GM21737 (cell line): ENCODE results near the gene MGMT.

ENCODE experiments used
- ATAC-seq: cut with Tn5 transposase; IDR thresholded peaks from one replicate; pipeline ENCODE4 v1.9.1; 2021; ENCODE audit warnings: mild to moderate bottlenecking, moderate library complexity; ENCODE audit not compliant: unreplicated experiment

MGMT gene

DNA sequence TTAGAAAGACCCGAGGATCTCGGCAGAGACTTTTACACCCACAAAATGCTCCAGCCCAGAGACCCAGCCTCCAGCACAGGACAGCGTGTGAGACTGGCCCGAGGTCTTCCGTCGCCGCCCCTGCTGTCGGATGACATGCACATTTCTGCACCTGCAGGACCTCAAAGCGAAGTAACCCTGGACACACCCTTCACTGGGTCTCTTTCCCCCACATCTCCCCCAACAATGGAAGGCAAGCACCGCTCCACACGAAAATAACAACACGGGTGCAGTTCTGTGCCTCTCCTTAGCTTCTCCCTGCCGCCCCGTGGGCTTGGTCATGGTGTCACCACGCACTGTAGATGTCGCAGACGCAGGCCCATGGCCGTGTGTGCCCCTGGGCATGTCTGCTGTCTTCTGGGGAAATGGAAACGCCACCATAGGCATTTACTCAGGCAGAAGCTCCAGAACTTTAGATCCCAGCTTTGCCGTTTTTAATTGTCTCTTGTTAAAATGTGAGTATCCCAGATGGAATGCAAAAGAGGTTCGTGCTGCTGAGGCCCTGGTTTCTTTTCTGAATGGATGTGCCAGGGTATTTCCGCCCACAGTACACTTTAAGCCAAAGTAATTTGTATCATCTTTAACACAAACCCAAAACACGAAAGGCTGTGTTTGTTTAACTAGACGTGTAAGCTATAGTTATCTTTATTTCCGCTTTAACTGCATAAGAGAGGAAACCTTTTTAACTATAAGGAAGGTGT lies 237.9 kb downstream of the MGMT start:
- no peak for ATAC-seq

DNA sequence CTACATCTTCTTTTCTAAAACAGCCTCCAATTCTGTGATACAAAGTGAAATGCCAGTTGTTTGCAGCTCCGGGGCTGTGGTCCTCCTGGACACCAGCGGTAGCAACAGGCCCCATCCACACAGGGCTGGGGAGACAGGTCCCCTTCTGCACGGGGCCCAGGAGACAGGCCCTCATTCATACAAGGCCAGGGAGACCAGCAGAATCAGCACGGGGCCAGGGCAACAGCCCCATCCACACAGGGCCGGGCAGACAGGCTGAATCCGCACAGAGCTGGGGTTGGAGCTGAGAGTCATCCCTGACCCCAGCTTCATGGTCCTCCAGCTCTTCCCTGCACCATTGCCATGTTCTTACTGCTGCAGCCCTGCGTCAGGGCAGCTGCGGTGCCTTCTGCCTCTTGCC lies 238.6 kb downstream of the MGMT start:
- ATAC-seq, result no peak

DNA sequence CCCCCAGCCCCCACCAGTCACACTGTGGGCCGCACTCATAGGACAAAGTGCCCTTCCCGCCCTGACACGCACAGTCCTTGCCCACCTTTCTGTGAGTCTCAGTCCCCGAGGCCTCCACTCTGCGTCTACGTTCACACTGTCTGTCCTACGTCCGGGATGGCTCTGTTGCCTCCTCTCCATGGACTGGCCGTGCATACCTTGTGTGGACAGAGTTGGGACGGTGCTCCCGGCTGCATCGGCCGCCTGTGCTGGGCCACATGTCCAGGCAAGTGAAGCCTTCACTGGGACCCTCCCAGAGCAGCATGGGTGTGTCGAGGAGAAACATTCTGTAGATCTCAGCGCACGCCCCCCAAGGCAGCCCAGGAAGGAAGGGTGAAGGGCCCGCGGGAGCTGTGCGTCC lies 239.0 kb downstream of the MGMT start:
- ATAC-seq, result no peak

DNA sequence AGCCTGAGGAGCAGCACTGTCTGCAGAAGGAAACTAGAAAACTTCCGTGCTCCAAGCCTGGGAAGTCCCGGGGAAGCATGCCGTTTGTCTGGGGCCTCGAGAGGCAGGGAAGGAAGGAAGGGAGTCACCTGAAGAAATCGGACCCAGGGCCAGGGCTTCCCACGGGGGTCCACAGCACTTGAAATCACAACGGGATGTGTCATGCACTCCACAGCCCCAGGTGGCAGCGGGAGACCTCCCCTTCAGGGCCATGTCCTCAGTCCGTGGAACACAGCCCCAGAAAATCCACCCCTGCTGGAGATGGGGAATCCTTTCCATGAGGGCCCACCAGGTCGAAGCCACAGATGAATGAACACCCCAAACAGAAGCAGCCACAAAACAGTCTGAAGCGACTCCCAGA lies 239.5 kb downstream of the MGMT start:
- ATAC-seq, result no peak

DNA sequence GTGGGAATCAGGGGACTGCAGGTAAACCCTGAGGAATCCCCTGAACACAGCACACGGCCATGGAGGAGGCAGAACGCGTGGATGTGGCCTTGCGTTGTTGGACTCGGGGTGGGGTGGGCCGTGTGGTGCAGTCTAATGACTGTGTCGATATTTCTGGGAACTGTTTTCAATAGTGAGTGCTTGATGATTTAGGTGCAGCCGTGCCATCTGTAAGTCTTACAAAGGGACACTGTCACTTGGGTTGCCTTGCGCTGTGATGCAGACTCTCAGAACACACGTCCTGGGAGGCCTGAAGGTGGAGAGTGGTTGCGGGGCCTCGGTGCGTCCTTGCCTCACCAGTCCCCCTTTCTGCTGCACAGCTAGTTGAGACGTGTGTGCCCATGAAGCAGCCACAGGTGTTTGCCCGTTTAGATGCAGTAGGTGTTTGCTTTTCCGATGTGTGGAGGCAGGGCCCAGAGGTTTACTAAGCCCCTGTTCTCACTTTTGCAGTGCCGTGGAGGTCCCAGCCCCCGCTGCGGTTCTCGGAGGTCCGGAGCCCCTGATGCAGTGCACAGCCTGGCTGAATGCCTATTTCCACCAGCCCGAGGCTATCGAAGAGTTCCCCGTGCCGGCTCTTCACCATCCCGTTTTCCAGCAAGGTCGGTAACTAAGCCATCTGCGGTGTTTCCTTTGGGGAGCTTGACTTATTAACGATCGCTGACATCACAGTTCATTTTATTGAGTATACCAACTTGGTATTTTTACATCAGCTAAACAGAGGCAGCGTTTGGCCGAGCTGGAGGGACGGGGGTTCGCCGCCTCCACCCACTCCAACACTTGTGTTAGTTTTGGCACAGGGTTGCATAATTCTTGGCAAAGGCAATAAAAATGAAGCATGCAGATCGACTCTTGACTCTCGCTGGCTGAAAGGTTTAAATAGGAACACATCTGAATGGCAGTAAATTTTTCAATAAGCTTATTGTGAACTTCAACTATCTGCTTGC lies 240.7 kb downstream of the MGMT start:
- no peak for ATAC-seq

DNA sequence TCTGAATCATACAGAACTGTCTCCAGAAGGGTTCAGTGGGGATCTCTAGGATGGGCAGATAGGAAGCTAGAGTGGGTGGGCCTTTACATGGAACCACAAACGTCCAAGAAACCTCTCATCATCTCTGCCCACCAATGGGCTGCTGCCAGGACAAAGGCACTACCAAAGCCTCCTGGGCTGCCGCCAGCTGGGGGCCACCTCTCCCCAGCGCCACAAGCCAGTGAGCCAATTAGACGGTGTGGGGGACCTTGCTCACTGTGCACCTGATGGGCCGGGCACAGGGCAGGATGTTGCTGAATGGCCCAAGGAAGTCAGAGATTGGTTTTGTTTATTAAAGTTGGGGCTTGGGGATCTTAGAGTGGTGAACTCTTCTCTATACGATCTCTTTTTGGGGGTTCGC lies 242.1 kb downstream of the MGMT start:
- no peak for ATAC-seq

DNA sequence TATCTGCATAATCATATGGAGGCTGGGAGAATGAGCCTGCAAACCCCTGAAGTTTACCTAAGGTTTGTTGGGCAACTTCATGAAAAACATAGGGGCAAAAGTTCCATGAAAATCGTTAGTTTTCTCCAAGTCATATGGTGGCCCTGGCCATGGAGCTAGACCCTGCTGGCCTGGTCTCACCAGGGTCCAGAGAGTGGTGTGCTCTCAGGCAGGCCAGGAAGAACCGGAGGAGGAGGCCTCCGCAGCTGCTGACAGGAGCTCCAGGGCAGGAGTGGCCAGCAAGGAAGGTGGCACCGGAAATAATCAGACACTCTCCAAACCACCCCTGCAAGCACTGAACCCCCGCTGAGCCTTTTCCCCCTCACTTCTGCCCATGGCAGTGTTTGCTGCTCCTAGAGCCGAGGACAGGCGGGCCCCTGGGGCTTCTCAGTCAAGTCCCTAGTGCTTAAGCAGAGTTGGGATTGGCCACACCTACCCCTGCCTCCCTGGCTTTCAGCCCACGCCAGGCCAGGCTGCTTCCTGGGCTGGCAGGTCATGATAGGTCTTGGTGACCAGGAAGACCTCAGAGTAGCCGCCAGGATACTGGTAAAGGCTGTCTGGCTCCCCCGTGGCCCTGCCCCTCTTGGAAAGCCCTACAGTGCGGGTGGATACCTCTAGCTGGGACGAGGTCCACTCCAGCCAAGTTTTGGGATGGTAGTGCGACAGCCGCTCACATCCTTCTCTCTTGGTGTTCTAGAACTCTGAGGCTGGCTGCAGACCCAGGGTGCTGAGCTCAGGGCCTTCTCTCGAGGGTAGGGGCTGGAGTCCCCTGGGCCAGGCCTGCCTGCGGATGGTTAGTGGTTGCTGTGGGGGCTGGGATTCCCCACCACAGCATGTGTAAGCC lies 242.8 kb downstream of the MGMT start:
- no peak for ATAC-seq

DNA sequence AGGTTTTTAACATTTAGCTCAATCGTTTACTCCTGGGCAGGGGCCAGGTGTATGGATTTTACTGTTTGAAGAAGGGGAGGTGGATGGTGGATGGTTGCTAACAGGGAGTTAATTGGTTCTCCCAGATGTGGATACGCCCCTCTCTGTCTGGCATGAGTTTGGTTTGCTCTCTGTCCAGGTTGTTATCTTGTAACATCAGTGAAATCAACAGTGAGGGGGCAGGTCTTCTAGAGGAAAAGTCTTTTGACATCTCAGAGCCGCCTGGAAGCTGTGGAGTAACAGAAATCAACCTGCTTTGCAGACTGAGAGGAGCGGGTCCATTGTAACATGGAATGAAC lies 243.4 kb downstream of the MGMT start:
- no peak for ATAC-seq

DNA sequence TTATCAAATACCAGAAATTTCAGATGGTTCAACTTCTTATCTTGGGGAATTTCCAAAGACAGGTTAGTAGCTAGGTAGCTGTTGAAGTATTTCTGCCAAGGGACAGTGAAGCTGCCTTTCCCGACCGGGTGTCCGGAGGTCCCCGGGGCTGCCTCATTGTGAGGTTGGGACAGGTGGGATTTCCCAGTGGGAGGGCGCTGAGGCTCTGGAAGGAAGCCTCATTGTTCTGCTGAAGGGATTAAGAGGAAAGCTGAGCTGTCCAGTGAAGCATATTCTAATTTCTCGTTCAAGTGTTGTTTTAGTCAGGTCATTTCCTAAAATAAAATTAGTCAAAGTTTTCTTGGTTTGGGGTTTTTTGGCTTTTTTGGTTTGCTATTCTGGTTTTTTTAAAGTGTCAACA lies 244.2 kb downstream of the MGMT start:
- ATAC-seq, result no peak

DNA sequence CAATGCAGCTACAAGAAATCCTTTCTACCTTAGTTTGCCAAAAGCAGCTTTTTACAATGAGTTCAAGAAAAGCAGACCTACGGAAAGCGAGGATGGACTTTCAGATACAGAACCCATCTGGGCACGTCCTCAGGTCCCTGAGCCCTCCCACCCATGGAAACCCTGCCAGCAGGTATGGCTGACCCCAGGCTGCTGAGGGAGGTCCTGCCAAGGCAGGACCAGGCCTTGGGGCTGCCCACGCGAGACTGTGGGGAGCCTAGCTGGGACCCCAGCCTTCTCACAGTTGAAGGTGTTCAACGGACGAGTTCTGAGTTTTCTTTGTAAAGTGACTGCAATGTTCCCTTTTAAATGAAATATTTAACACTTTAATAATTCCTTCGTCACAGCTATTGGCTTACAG lies 245.0 kb downstream of the MGMT start:
- ATAC-seq, result no peak

DNA sequence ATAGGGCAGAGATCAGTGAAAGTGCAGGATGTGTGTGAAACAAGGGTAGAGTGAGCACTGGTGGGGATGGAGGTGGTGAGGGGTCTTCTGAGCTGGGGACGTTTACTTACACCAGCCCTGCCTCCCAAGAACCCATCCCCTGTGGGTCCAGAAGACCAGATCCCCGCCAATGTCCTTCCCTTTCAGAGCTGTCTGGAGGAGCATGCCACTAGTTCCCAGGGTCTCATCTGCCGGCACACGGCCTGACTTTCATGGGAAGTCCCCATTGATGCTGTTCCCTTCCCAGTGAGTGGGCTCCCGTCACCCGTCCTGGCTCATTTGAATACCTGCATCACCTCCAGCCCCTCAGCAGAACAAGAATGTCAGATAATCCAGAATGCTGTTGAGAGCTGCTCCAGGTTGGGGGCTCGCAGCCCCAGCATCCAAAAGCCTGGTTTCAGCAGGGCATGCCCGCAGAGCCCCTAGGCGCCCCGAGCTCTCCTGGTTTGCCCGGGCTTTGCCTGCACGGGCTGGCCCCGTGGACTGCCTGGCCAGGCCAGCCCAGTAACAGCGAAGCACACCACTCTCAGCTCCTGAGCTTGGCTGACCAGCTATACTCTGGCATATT lies 246.7 kb downstream of the MGMT start:
- ATAC-seq, result no peak

DNA sequence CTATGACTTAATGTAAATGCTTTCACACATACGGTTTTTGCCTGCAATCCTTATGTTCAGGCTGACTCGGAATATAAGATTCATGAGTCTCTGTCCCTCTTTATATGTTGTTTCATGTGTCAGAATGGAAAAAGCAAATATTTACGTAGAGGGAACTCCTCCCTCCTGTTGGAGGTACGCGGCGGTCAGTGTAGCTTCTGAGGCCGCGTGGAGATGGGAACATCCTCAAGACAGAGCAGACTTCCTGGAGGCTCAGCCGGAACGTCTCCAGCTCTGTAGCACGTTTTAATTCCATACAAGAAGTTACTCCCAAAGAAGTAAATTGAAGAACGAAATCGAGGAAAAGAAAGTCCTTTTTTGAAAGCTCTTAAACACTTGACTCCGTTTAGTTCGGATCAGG lies 248.8 kb downstream of the MGMT start:
- no peak for ATAC-seq

DNA sequence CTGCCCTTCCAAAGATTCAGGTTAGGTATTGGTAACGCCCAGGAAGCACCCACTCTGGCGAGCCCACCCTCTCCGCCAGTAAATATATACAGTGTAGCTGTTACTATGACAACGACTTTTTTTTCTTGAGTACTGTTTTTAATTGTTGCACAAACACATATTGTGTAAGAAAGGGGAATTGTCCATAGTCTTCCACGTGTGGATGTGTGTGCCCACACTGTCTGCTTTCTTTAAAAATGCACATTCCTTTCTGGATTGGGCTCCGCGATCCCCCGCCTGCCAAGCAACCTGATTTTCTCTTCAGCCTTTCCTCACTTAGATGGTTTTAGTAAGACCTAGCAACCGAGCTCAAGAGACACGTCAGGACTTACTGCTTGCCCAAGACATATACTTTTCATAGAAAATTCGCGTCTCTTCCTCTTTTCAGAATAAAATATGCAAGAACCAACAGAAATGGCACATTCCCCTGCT lies 249.2 kb downstream of the MGMT start:
- ATAC-seq, result no peak

DNA sequence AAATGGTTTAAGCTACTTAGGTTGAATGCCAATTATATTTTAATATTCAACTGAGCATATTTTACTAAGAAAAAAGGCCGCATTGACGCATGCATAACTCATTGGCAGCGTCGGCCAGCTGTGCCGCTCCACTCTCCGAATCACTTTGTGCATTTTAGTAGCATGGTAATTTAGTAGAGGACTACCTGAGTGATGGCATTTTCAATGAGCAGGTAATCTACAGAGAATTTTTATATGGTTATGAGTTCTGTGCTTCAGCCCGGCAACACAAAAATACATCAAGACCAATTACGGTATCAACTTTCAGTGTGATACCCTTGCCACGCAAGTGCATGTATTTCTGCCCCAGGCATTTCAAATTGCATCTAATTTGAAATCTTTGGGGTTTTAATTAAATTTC lies 249.8 kb downstream of the MGMT start:
- no peak for ATAC-seq

DNA sequence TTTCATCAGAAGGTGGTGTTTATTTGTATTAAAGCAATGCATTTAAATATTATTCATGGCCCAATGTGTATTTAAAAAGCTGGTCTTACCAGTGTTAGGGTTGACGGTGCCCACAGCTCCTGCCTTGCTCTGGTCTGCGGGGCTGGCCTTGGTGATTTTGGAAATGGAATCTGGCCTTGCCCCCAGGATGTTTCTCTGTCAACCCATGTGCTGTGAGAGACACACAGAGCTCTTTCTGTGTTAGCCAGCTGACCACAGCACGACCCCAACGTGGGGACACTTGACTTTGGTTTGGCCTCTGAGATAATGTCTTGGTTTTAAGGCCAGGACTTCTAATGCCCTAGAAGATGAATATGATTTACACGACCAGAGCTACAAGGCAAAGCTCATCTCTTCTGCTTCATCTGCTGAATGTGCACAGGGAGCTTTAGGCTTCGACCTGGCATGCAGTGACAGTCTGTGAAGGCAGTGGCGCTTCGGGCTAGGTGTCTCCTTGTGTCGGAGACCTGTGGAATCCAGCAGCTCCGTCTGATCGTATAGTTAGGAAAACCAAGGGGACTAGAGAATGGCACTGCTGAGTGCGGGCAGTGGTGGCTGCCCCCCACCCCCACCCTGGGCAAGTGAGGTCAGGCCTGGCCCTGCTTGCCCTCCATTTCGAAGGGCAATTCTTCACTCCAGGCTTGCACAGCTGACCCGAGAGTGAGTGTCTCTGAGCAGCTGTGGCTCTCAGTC lies 250.9 kb downstream of the MGMT start:
- ATAC-seq, result no peak

DNA sequence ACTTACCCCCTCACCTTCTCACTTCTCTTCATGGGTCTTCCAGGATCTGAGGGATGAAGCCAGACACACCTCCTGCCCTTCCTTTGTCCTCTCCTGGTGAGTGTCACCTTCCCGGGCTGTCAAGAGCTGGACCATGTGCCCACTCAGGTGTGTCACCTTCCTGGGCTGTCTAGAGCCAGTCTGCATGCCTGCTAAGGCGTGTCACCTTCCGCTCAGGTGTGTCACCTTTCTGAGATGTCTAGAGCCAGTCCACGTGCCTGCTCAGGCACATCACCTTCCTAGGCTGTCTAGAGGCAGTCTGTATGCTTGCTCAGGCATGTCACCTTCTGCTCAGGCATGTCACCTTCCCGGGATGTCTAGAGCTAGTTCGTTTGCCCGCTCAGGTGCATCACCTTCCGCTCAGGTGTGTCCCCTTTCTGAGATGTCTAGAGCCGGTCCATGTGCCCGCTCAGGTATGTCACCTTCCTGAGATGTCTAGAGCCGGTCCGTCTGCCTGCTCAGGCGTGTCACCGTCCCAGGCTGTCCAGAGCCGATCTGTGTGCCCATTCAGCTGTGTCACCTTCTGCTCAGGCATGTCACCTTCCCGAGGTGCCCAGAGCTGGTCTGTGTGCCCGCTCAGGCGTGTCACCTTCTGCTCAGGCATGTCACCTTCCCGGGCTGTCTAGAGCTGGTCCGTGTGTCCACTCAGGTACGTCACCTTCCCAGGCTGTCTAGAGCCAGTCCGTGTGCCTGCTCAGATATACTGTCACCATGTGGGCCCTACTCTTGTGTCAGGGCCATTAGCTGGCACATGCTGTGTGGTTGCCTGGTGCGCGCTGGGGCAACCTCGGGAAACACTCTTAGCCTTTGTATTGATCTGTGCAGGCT lies 251.7 kb downstream of the MGMT start:
- no peak for ATAC-seq

DNA sequence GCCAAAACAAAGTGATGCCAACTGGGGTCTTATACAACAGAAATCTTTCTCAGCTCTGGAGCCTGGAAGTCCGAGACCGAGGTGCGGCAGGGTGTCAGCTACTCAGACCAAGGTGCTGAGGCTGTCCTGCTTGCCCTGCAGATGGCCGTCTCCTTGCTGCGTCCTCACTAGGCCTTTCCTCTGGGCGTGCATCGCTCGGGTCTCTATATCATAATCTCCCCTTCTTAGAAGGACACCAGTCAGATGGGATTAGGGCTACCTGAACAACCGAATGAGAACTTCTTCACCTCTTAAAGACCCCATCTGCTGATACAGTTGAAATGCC lies 252.3 kb downstream of the MGMT start:
- no peak for ATAC-seq

DNA sequence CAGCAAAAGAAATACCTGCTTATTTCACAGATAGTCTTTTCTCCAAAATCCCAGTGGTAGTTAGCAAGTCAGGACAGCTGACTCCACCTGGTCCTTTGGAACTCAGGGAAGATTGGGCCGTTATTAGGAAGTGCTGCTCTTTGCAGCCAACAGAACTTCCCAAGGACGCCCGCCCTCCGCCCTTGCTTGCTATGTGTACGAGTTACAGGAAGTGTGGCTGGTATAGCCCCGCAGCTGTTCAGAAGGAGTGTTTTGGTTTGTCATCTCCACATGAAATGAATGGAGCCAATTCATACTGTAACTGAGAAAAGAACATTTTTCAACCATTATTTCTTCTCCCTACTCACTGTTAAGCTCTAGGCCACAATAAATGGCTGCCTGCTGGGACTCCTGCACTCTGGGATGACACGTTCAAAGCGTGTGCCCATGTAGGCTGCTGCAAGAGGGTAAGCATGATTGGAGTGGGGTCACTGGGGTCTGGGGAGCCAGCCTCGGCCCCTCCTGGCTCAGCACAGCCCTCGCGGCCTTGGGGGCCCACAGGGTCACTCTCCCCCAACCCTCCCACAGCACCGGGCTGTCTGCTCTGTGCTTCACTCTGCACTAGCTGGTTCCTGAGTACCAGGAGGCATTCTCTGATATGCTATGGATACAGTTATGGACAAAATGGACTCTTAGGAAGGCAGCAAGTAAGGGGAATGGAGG lies 253.0 kb downstream of the MGMT start:
- no peak for ATAC-seq

DNA sequence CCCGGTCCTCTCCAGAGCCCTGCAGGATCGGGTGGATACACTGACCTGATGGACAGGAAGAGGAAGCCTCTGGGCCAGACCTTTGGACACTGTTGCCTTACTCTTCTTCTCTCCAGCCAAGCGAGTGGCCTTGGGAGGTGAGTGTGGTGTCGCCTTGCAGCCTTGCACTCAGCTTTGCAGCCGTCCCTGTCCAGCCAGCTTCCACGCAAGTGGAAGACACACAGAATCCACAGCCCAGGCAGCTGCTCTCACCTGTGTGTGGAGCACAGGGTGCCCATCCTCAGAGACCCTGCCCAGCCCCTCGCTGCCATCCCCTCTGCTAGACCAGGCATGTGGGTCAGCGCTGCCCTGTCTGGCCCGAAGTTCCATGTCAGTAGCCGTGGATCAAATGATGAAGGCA lies 258.0 kb downstream of the MGMT start:
- no peak for ATAC-seq
